ENCODE measurements around the gene NUP42.
"Not testable (repeated sequence)": the region's sequence is repeated elsewhere in the genome, so short reads cannot be mapped to it uniquely, and the experiment has no call there.

Gene NUP42

GRCh38 chr7:23218196-23218595, 36.3 kb downstream of the NUP42 start:
- no peaks in the 10 kb centered on the region for H3K9me2 ChIP-seq (replicated peaks; ENCODE audit: low read depth, low read length)
- H3F3A ChIP-seq (ENCODE audit: low read depth): no peaks in the 10 kb centered on the region
- H2AFZ ChIP-seq (ENCODE audit: low read length): no peak overlapping the region
- H3K9me3 ChIP-seq (ENCODE audit: insufficient read depth, low read depth, low read length): no peaks in the 10 kb centered on the region
- no peaks in the 10 kb centered on the region for H4K20me1 ChIP-seq (ENCODE audit: insufficient read depth, low read length, poor library complexity, severe bottlenecking)
- H3K4me3 ChIP-seq (ENCODE audit: low read length, poor library complexity, severe bottlenecking): no peak overlapping the region
- no peaks in the 10 kb centered on the region for H3K79me2 ChIP-seq (ENCODE audit: insufficient read depth, low read length)
- no peaks in the 10 kb centered on the region for H3K36me3 ChIP-seq (ENCODE audit: insufficient read depth, low read length)
- H3K4me2 ChIP-seq (ENCODE audit: low read depth, low read length, poor library complexity, severe bottlenecking): no peak overlapping the region
- no peak for TF ChIP-seq EZH2phosphoT487 (IDR thresholded peaks at IDR 0.05; ENCODE audit: borderline replicate concordance)
- TF ChIP-seq, protein P1, sequence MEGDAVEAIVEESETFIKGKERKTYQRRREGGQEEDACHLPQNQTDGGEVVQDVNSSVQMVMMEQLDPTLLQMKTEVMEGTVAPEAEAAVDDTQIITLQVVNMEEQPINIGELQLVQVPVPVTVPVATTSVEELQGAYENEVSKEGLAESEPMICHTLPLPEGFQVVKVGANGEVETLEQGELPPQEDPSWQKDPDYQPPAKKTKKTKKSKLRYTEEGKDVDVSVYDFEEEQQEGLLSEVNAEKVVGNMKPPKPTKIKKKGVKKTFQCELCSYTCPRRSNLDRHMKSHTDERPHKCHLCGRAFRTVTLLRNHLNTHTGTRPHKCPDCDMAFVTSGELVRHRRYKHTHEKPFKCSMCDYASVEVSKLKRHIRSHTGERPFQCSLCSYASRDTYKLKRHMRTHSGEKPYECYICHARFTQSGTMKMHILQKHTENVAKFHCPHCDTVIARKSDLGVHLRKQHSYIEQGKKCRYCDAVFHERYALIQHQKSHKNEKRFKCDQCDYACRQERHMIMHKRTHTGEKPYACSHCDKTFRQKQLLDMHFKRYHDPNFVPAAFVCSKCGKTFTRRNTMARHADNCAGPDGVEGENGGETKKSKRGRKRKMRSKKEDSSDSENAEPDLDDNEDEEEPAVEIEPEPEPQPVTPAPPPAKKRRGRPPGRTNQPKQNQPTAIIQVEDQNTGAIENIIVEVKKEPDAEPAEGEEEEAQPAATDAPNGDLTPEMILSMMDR (conservative IDR thresholded peaks at IDR 0.05; ENCODE audit: low read length): no peak
- no peak overlapping the region for H3K9ac ChIP-seq (ENCODE audit: low read depth, low read length, poor library complexity, severe bottlenecking)
- H3K27me3 ChIP-seq (ENCODE audit: insufficient read depth, low read length, poor library complexity, severe bottlenecking): no peaks in the 10 kb centered on the region
- H3K4me1 ChIP-seq (ENCODE audit: insufficient read depth, low read length, poor library complexity, severe bottlenecking): no peaks in the 10 kb centered on the region

- H3K4me3 ChIP-seq (ENCODE audit: low read length, poor library complexity, severe bottlenecking): no peak overlapping the region
- H3K36me3 ChIP-seq (ENCODE audit: insufficient read depth, low read length): no peaks in the 10 kb centered on the region
- no peaks in the 10 kb centered on the region for H3K9me2 ChIP-seq (replicated peaks; ENCODE audit: low read depth, low read length)
- H3K79me2 ChIP-seq (ENCODE audit: insufficient read depth, low read length): no peaks in the 10 kb centered on the region
- H3K9me3 ChIP-seq (ENCODE audit: insufficient read depth, low read depth, low read length): no peaks in the 10 kb centered on the region
- H3K4me1 ChIP-seq (ENCODE audit: insufficient read depth, low read length, poor library complexity, severe bottlenecking): no peaks in the 10 kb centered on the region
- H3K4me2 ChIP-seq (ENCODE audit: low read depth, low read length, poor library complexity, severe bottlenecking): no peak overlapping the region
- H3F3A ChIP-seq (ENCODE audit: low read depth): no peaks in the 10 kb centered on the region
- H2AFZ ChIP-seq (ENCODE audit: low read length): no peak overlapping the region
- no peak overlapping the region for H3K9ac ChIP-seq (ENCODE audit: low read depth, low read length, poor library complexity, severe bottlenecking)
- H3K27me3 ChIP-seq (ENCODE audit: insufficient read depth, low read length, poor library complexity, severe bottlenecking): no peaks in the 10 kb centered on the region
- H4K20me1 ChIP-seq (ENCODE audit: insufficient read depth, low read length, poor library complexity, severe bottlenecking): no peaks in the 10 kb centered on the region
- no peak for TF ChIP-seq EZH2phosphoT487 (IDR thresholded peaks at IDR 0.05; ENCODE audit: borderline replicate concordance)
- TF ChIP-seq, protein P1 (conservative IDR thresholded peaks at IDR 0.05; ENCODE audit: low read length): no peak
These were observed 39.0 kb downstream of the NUP42 start for GRCh38 chr7:23220690-23221305.

DNA sequence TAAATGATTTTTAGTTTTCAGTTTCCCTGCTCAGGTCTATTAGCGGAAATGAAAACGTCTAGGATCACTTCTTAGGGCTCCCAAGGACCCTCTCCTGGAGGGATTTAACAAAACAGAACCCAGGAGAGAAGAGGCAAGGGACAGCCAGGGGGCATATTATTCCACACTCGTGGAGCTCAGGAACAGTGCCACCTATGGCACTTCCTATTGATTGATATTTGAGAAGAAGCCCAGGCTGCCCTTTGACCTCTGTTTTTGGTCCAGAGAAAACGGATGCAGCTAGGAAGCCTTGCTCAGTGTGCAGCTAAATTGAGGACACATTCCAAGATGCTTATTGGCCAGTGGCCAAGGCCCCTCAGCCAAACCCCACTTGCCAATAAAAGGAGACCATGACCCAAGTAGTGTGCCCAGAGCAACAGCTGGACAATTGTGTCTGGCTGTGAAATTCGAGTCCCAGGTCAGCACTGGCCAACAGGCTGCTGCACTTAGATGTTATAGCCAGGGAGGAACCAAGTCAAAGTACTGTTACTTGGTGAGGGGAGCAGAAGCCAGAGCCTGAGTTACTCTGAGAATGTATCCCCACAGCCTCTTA, 40.7 kb downstream of the NUP42 start:
- H3F3A ChIP-seq (ENCODE audit: low read depth): no peaks in the 10 kb centered on the region
- H2AFZ ChIP-seq (ENCODE audit: low read length): no peak overlapping the region
- TF ChIP-seq, protein P1 (conservative IDR thresholded peaks at IDR 0.05; ENCODE audit: low read length): no peak
- TF ChIP-seq EZH2phosphoT487 (IDR thresholded peaks at IDR 0.05; ENCODE audit: borderline replicate concordance): no peak
- H3K4me1 ChIP-seq (ENCODE audit: insufficient read depth, low read length, poor library complexity, severe bottlenecking): no peaks in the 10 kb centered on the region
- H3K36me3 ChIP-seq (ENCODE audit: insufficient read depth, low read length): no peaks in the 10 kb centered on the region
- no peaks in the 10 kb centered on the region for H3K9me2 ChIP-seq (replicated peaks; ENCODE audit: low read depth, low read length)
- no peak overlapping the region for H3K4me3 ChIP-seq (ENCODE audit: low read length, poor library complexity, severe bottlenecking)
- no peaks in the 10 kb centered on the region for H3K9me3 ChIP-seq (ENCODE audit: insufficient read depth, low read depth, low read length)
- H3K4me2 ChIP-seq (ENCODE audit: low read depth, low read length, poor library complexity, severe bottlenecking): no peak overlapping the region
- H3K9ac ChIP-seq (ENCODE audit: low read depth, low read length, poor library complexity, severe bottlenecking): no peak overlapping the region
- H3K27me3 ChIP-seq (ENCODE audit: insufficient read depth, low read length, poor library complexity, severe bottlenecking): no peaks in the 10 kb centered on the region
- no peaks in the 10 kb centered on the region for H4K20me1 ChIP-seq (ENCODE audit: insufficient read depth, low read length, poor library complexity, severe bottlenecking)
- no peaks in the 10 kb centered on the region for H3K79me2 ChIP-seq (ENCODE audit: insufficient read depth, low read length)

- not testable (repeated sequence) for H3K9me3 ChIP-seq (ENCODE audit: insufficient read depth, low read depth, low read length); H2AFZ ChIP-seq (ENCODE audit: low read length); H3K79me2 ChIP-seq (ENCODE audit: insufficient read depth, low read length); H3K4me3 ChIP-seq (ENCODE audit: low read length, poor library complexity, severe bottlenecking); H3K9ac ChIP-seq (ENCODE audit: low read depth, low read length, poor library complexity, severe bottlenecking); H4K20me1 ChIP-seq (ENCODE audit: insufficient read depth, low read length, poor library complexity, severe bottlenecking); H3K4me1 ChIP-seq (ENCODE audit: insufficient read depth, low read length, poor library complexity, severe bottlenecking); H3K27me3 ChIP-seq (ENCODE audit: insufficient read depth, low read length, poor library complexity, severe bottlenecking); H3F3A ChIP-seq (ENCODE audit: low read depth); H3K9me2 ChIP-seq (replicated peaks; ENCODE audit: low read depth, low read length); H3K4me2 ChIP-seq (ENCODE audit: low read depth, low read length, poor library complexity, severe bottlenecking); H3K36me3 ChIP-seq (ENCODE audit: insufficient read depth, low read length)
These were observed 42.5 kb downstream of the NUP42 start for GRCh38 chr7:23224364-23224763.

Data from Loucy (cell line).